GM18519 (cell line): ENCODE measurements around the gene ACMSD.
"Not testable (repeated sequence)": the region's sequence is repeated elsewhere in the genome, so short reads cannot be mapped to it uniquely, and the experiment has no call there.

ENCODE experiments used
- ATAC-seq: cut with Tn5 transposase; IDR thresholded peaks from one replicate; pipeline ENCODE4 v1.9.1; 2021; ENCODE audit warnings: mild to moderate bottlenecking, moderate library complexity; ENCODE audit not compliant: unreplicated experiment, low FRiP score

ACMSD gene

DNA sequence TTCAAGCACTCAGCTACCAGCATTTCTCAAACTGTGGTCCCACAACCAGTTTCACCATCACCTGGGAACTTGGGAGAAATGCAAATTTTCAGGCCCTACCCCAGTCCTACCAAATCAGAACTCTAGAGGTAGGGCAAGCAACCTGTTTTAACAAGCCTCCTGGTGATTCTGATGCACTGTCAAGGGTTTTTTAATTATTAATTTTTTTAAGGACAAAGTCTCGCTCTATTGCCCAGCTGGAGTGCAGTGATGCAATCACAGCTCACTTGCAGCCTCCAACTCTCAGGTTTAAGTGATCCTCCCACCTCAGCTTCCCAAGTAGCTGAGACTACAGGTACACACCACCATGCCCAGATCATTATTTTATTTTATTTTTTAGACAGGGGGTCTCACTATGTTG, 7.8 kb downstream of the ACMSD start:
- ATAC-seq, result no peak

DNA sequence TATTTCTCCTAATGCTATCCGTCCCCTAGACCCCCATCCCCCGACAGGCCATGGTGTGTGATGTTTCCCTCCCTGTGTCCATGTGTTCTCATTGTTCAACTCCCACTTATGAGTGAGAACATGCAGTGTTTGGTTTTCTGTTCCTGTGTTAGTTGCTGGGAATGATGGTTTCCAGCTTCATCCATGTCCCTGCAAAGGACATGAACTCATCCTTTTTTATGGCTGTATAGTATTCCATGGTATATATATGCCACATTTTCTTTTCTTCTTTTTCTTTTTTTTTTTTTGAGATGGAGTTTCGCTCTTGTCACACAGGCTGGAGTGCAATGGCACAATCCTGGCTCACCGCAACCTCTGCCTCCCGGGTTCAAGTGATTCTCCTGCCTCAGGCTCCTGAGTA, 9.2 kb downstream of the ACMSD start:
- ATAC-seq, result not testable (repeated sequence)

DNA sequence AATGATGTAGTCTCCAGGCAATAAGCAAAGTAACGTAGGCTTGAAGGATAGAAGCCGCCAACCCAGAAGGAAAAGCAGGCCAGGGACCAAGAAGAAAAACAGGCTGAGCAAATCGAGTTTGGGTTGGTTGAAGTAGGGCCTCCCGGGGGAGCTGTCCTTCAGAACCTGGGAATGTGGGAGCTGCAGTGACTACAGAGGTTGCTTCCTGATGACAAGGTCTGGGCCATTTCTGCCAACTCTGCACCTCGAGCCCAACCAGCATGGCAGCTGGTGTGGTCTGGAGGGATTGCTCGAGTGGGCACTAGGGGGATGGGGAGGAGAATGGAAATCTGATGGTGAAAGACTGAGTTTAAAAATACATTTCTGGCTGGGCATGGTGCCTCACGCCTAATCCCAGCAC, 14.1 kb downstream of the ACMSD start:
- no peak for ATAC-seq

DNA sequence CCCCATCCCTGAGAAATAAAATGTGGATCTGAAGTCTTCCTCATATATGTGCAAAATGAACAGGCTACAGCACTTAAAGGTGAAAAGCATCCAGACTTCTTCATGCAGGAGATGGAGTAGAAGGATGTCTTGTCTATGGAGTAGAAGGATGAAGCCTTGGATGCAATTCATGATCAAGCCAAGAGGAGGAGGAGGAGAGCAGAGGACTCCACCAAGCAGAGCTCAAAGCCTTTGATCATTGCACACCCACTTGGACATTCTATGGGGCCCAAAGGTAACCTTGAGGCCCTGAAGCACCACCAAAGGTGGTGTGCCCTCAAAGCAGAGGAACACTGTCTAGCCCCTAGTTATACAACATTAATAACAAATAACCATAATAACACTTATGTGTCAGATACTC, 17.3 kb downstream of the ACMSD start:
- no peak for ATAC-seq

DNA sequence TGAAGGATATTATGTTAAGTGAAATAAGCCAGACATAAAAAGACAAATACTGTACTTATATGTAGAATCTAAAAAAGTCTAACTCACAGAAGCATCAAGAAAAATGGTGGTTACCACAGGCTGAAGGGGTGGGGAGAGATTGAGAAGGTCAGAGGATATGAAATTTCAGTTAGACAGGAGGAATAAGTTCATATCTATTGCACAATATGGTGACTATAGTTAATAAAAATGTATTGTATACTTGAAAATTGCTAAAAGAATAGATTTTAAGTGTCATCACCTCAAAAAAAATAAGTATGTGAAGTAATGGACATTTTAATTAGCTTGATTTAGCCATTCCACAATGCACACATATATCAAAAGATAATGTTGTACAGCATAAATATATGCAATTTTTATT, 19.8 kb downstream of the ACMSD start:
- no peak for ATAC-seq

DNA sequence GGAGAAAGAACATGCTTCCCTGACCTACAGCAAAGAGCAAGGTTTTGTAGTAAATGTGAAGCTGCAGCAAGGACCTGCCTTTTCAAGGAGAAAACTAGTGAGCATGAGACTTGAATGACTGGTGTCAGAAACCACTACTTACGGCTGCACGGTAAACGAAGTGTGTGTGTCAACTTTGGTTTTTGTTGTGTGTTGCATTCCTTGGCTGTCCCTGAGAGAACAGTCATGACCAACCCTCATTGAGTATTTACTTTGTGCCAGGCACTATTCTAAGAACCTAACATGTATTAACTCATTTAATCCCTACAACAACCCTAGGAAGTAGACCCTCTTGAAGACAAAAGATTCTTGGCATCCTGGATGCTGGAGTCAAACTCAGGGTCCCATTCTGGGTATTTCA, 22.8 kb downstream of the ACMSD start:
- ATAC-seq, result no peak

DNA sequence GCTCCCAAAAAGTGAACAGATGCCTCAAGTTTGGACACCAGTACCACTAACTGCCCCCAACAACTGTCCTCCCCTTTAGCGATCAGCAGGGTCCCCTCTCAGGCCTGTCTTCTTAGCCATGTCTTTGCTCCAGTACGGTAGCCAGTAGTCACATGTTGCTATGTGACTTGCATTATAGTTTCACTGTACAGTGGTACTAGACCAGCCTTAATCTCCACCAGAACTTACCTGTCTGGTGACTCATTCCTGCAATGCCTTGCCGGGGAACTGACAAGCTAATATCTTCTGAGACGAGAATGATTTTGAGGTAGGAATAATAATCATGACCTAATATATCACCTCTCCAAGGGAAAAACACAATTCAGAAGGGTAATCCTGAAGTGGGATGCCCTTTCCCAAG, 23.7 kb downstream of the ACMSD start:
- no peak for ATAC-seq

DNA sequence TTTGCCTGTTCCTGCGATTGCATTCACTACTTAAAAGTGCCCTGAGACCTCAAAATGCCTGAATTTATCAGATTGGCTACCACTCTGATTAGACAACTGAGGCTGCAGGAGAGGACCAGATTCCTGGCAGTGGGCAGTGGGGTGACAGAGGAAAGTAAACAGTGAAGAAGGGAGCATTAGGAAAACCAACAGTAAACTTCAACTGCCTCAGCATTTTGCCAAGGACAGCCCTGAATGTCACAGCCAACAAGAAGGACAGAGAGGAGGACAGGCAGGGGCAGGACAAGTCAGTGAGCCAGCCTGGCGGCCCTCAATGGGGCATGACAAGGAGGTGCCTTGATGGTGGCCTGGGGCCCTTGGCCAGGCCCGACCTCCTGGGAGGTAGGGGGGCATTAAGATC, 24.3 kb downstream of the ACMSD start:
- no peak for ATAC-seq

DNA sequence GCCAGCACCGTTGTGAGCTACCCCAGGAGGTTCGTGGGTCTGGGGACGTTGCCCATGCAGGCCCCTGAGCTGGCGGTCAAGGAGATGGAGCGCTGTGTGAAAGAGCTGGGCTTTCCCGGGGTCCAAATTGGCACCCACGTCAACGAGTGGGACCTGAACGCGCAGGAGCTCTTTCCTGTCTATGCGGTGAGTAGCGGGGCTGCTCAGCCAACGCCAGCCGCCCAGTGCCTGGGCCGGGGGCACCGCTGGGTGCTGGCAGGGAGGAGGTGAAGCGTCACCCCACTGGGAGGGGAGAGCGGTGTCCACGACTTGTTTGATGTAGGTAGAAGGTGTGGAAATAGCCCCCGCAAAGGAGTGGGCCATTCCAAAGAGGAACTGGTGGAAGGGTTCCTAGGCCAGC, 25.0 kb downstream of the ACMSD start:
- no peak for ATAC-seq

DNA sequence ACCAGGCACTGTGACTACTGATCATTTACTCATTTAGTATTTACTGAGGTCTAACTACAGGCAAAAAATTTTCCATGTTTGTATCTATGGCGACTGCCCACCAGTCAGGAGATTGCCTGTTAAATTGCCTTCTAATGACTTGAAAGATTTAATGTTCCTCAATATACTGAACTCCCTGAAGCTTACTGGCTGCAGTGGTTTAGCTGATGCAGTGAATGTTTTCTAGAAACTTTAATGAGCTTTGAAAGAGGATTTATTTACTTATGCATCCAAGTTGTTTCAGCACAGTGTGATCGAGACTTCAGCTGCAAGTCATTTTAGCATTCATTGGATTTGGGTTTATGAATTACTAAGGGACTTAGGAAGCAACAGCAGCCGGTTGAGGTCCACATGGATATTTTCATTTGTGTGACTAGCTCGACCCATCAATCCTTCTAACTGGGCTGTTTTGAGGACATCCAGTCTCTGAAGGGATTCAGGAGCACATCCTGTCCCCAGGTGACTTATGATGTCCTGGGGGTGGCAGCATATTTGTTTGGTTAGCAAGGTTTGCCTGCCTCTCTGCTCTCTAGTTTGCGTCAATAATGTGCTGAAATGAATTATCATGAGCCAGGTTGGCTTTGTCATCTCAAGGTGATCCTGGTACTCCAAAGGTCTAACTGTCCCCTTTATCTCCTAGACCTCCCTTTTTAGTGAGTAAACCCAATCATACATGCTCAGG, 26.8 kb downstream of the ACMSD start:
- ATAC-seq, result no peak

DNA sequence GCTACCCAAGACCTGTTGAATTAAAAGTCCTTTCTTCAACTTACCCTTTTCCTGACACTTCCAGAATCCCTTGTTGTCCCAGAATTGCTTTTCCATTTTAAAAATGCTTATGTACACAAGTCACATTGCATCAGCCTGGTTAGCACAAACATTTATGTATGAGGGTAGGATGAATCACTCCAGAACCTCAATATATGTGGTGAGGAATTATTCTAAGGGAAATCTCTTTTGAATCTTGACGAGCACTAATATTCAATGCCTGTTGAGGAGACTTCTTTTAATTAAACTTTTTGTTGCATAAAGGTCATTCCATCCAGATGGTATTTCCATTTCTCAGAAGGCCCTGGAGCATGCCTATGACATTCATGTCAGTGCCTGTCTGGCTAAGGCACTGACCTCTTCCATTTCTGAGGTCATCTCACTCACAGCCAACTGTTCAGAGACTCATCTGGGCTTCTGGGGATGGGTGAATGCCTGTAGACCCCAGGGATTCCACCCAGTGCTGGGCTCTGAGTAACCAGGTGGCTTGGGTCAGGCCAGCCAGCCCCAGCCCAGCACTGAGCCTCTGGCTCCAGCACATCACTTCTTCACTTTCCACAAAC, 28.2 kb downstream of the ACMSD start:
- ATAC-seq, result no peak

DNA sequence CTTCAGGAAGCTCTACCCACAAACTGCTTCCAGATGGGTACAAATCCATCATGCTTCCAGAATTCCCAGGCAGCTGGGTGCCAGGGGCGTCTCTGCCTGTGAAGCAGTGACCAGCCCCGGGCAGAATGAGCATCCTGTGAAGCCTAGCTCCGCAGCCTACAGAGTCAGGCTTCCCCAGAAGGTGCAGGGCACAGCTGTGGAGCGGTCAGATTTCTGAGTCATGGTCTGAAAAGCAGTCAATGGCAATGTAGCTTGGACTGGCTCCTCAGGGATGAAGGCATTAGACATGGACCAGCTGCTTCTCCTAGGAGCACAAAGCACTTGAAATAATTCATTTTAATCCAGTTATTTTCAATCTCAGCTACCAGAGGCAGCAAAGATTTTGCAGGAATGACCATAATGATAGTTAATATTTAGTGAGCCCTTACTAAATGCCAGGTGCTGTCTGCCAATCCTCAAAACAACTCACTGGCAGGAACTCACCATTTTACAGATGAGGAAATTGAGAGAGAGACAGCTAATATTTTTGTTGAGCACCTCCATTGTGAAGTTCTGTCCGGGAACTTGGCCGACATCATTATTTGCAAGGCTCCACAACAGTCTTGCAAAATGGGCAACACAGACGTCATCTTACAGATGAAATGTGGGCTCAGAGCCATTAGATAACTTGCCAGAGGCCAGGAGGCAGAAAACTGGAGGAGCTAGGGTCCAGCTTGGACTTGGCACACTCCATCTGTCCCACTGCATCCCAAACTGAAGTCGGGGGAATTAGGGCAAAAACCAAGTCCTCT, 31.7 kb downstream of the ACMSD start:
- ATAC-seq, result no peak

DNA sequence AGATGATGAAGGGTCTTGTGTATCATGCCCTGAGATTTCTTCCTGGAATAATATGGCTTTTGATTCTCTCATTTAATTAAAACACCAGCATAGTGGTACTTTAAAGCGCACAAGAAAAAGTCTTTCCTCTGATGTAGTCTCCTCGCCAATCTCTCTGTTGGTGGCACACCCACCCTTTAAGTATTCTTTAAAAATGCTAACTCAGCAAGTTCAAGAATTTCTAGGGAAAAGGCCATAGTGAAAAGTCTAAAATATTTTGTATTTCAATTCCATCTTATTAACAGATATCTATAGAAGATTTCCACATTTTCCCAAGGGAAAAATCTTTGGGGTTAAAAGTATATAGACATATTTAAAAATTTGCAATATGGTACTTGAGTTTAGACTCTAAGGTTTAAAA, 34.7 kb downstream of the ACMSD start:
- ATAC-seq, result no peak

DNA sequence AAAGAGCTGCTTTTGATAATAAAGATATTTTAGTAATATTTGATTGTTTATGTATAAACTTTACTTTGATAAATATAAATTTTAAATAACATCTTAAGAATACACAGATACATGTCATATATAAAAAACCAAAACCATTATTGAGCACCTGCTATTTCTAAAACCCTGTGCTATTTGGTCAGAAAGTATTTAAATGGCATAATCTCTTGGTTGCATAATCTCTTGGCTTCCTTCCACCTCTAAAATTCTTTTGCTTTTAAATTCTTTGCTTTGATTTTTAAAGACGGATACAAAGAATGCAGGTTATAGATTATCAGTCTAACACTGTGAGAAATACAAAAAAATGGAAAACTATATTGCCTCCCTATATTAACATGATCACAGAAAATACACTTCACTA, 36.9 kb downstream of the ACMSD start:
- ATAC-seq, result no peak

DNA sequence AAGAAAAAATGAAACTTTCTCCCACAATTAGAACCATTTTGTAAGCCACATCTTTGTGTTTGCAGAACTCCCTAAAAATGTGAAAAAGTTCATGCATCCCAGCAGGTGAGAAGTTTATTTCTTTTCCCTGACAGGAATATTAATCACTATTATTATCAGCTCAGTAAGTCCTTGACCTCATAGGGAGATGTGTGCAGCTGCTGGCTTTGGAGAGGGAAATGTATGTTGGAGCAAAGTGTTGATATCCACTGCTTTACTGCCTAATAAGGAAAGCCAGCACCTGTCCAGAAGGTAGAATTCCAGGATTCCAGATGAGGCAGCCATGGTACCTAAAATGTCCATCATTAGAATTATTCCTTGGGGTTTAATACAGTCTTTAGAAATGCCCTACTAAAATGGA, 44.4 kb downstream of the ACMSD start:
- no peak for ATAC-seq

DNA sequence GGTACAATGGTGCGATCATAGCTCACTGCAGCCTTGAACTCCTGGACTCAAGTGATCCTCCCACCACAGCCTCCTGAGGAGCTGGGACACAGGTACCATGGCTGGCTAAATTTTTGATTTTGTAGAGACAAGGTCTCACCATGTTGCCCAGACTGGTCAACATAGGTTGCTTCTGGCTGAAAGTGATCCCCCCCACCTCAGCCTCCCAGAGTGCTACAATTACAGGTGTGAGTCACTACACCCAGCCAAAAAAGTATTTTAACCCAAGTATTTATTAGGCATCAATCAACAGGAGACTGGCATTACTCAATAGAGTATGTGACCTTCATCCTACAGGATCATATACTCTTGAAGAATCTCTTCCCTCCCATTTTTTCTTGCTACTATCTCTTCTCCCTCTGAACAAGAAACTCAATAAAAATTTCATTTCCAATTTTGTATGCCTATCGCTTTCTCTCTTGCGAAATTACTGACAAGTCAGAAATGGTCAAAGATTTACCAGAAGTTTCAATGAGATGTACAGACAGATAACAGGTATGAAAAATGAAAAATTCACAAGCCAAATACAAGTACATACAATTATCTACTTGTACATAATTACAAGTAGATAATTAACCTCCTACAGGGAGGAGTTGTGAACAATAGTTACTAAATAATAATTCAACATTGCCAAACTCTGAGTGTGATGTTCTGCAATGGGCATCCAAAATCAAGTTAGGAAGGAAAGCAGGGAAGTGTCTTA, 45.3 kb downstream of the ACMSD start:
- ATAC-seq, result no peak

DNA sequence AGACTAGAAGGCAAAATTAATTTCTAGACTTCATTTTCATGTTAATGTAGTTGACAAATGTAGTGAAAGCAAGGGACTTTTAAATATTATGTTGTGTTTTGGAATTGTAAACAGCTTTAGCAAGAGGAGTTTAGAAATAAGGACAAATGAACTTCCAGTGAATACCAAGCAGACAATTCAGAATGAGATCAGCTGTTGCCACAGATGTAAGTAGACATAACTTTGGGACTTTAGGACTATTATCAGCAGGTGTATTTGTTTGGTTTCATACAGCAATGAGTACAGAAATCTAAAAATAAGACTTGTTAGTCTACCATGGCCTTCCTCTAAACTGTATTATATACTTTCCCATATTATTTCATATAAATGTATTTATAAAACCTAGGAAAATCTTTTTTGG, 46.0 kb downstream of the ACMSD start:
- ATAC-seq, result no peak

DNA sequence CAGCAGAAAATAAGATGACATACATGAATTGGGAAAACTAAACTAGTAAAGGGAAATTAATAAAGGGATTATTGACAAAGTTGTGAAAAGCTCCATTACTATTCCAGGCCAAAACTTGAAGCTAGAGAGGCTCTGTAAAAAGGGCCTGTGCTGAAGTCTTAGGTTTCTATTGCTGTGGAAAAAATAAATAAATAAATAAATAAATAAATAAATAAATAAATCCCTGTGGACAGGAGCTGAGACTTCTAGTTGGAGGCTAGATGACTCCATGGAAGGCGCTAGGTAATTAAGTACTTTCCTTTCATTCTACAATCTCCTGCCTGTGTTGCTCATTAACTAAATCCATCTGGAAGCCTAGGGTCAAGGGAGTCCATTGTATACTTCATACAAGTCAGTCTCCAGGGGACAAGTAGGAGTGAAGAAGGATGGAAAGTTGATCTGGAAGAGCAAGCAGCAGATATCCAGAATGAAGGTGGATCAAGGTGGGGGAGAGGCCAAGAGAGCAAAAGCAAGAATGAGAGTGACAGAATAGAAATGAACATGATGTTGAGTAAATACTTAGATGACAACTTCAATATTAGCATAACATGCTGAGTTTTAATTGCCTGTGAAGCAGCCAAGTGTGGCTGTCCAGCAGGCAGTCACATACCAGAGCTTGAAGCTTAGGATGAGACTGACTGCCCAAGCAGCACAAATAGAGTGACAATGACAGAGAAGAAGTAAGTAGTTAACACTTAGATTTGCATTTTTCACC, 54.0 kb downstream of the ACMSD start:
- ATAC-seq, result no peak

DNA sequence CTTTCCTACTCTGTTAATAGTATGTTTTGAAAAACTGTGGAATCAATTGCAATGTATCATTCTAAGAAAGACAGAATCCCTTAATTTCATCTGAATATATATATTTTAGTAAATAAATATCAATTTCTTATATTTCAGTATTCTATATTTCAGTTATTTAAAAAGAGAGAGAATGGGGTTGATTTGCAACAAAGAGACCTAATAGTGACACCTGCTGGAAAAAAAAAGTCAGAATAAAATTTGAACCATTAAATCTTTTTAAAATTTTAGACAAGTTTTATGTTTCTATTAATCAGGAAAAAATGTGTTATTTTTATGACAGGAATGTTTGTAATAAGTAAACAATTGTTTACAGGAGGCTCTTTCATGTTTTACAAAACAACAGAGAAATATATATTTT, 59.5 kb downstream of the ACMSD start:
- no peak for ATAC-seq

DNA sequence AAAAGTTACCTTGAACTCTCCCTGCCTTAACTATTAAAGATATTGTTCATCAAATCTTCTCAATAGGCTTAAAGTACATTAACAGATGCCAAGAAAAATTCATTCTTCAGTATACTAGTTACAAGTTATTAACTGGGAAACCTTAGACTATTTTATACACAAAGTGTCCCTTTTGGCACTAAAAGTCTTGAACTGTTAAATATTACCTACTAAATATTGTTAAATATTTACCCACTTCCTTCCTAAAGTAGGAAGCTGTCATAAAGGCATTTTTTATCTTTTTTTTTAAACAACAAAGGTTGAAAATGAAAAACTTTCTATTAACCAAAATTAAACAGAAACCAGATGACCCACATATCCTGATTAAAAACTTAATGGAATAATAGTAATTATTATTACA, 60.8 kb downstream of the ACMSD start:
- no peak for ATAC-seq
